ENCODE data around the gene HAP1. TPM values are rescaled to one million over a fixed set of nuclear protein-coding genes. Genes with fewer than 3 reads are reported as not detected.

HAP1 gene
- polyA plus RNA-seq, 2 of the 4 experiments (the other 2 are of a cell fraction): 1.6 to 2.2 TPM

DNA sequence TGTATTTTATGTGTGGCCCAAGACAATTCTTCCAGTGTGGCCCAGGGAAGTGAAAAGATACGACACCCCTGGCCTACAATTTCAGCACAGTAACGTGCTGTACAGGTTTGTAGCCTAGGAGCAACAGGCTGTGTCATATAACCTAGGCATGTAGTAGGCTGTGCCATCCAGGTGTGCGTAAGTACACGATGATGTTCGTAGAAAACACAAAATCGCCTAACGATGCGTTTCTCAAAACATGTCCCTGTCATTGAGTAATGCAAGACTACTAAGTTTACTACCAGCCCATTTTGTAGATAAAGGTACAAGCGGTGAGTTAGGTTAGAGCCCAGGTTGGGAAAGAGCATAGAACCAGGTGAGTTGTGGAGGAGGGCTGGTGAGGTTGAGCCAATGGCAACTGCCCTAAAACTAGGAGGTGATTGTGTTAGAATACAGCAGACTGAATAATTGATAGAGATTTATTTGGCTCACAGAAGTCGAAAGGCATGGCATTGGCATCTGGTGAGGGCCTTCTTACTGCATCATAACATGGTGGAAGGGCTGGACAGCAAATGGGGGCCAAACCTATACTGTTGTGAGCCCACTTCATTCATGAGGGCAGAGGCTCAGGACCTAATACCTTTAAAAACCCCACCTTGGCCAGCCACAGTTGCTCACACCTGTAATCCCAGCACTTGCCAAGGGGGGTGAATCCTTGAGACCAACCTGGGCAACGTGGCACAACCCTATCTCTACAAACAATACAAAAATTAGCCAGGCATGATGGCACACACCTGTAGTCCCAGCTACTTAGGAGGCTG lies 41.5 kb downstream of the HAP1 start (continued):
- TF ChIP-seq RAD21 (conservative IDR thresholded peaks at IDR 0.05 in 1 of 2, IDR thresholded peaks at IDR 0.05 in 1 of 2) (no peak), FOSB (CRISPR knock-in tag; IDR thresholded peaks at IDR 0.05) (peak; percentile 98), HOXB13 (CRISPR knock-in tag; IDR thresholded peaks at IDR 0.05; ENCODE audit: low read depth) (peak; percentile 28; the same call in 1 of the 2 replicates), JUNB (IDR thresholded peaks at IDR 0.05) (no peak), NR3C1 (IDR thresholded peaks at IDR 0.05) (no peak), CHD4 (IDR thresholded peaks at IDR 0.05; ENCODE audit: borderline replicate concordance) (no peak), EHMT2 (IDR thresholded peaks at IDR 0.05; ENCODE audit: low read depth) (no peak), ZSCAN20 (CRISPR knock-in tag; IDR thresholded peaks at IDR 0.05) (0 out of 2 replicates have a peak, but pooled peaks have one; percentile 23), EHF (CRISPR knock-in tag; IDR thresholded peaks at IDR 0.05) (peak; percentile 64; the same call in 1 of the 2 replicates), HOXB5 (CRISPR knock-in tag; IDR thresholded peaks at IDR 0.05) (peak; percentile 71), ZFP36 (IDR thresholded peaks at IDR 0.05; ENCODE audit: borderline replicate concordance, partially characterized antibody) (no peak), POLR2AphosphoS2 (conservative IDR thresholded peaks at IDR 0.05; ENCODE audit: low read length) (peak; percentile 87), NFE2L2 (conservative IDR thresholded peaks at IDR 0.05; ENCODE audit: low read length) (no peak), SREBF2 (IDR thresholded peaks at IDR 0.05) (no peak), GATA3 (IDR thresholded peaks at IDR 0.05; ENCODE audit: borderline replicate concordance) (no peak), ESRRA (IDR thresholded peaks at IDR 0.05; ENCODE audit: borderline replicate concordance, low read length) (0 out of 2 replicates have a peak, but pooled peaks have one; percentile 2), CHD2 (IDR thresholded peaks at IDR 0.05; ENCODE audit: low read length, partially characterized antibody) (no peak), KDM5A (IDR thresholded peaks at IDR 0.05) (no peak), SMC3 (IDR thresholded peaks at IDR 0.05) (no peak), TFCP2L1 (CRISPR knock-in tag; IDR thresholded peaks at IDR 0.05) (peak; percentile 99), MYC (IDR thresholded peaks at IDR 0.05; ENCODE audit: borderline replicate concordance, low read length) (no peak), NPAS2 (CRISPR knock-in tag; IDR thresholded peaks at IDR 0.05; ENCODE audit: borderline replicate concordance) (no peak)
- TF ChIP-seq, protein P1, sequence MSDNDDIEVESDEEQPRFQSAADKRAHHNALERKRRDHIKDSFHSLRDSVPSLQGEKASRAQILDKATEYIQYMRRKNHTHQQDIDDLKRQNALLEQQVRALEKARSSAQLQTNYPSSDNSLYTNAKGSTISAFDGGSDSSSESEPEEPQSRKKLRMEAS (IDR thresholded peaks at IDR 0.05): 0 out of 2 replicates have a peak, but pooled peaks have one; percentile 17
- TF ChIP-seq, protein P2, sequence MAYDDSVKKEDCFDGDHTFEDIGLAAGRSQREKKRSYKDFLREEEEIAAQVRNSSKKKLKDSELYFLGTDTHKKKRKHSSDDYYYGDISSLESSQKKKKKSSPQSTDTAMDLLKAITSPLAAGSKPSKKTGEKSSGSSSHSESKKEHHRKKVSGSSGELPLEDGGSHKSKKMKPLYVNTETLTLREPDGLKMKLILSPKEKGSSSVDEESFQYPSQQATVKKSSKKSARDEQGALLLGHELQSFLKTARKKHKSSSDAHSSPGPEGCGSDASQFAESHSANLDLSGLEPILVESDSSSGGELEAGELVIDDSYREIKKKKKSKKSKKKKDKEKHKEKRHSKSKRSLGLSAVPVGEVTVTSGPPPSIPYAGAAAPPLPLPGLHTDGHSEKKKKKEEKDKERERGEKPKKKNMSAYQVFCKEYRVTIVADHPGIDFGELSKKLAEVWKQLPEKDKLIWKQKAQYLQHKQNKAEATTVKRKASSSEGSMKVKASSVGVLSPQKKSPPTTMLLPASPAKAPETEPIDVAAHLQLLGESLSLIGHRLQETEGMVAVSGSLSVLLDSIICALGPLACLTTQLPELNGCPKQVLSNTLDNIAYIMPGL (CRISPR knock-in tag; IDR thresholded peaks at IDR 0.05; ENCODE audit: borderline replicate concordance): peak; percentile 91
- TF ChIP-seq, protein P3, sequence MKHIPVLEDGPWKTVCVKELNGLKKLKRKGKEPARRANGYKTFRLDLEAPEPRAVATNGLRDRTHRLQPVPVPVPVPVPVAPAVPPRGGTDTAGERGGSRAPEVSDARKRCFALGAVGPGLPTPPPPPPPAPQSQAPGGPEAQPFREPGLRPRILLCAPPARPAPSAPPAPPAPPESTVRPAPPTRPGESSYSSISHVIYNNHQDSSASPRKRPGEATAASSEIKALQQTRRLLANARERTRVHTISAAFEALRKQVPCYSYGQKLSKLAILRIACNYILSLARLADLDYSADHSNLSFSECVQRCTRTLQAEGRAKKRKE (CRISPR knock-in tag; IDR thresholded peaks at IDR 0.05; ENCODE audit: low read depth): peak; percentile 71
- TF ChIP-seq, protein P4, sequence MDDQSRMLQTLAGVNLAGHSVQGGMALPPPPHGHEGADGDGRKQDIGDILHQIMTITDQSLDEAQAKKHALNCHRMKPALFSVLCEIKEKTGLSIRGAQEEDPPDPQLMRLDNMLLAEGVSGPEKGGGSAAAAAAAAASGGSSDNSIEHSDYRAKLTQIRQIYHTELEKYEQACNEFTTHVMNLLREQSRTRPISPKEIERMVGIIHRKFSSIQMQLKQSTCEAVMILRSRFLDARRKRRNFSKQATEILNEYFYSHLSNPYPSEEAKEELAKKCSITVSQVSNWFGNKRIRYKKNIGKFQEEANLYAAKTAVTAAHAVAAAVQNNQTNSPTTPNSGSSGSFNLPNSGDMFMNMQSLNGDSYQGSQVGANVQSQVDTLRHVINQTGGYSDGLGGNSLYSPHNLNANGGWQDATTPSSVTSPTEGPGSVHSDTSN (IDR thresholded peaks at IDR 0.05): peak; percentile 73; the same call in 1 of the 2 replicates
- TF ChIP-seq, protein P5, sequence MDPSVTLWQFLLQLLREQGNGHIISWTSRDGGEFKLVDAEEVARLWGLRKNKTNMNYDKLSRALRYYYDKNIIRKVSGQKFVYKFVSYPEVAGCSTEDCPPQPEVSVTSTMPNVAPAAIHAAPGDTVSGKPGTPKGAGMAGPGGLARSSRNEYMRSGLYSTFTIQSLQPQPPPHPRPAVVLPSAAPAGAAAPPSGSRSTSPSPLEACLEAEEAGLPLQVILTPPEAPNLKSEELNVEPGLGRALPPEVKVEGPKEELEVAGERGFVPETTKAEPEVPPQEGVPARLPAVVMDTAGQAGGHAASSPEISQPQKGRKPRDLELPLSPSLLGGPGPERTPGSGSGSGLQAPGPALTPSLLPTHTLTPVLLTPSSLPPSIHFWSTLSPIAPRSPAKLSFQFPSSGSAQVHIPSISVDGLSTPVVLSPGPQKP (IDR thresholded peaks at IDR 0.05; ENCODE audit: low read depth, low read length): no peak
- TF ChIP-seq, protein P6, sequence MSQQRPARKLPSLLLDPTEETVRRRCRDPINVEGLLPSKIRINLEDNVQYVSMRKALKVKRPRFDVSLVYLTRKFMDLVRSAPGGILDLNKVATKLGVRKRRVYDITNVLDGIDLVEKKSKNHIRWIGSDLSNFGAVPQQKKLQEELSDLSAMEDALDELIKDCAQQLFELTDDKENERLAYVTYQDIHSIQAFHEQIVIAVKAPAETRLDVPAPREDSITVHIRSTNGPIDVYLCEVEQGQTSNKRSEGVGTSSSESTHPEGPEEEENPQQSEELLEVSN (IDR thresholded peaks at IDR 0.05; ENCODE audit: borderline replicate concordance, low read depth): no peak
